HEK293 (cell line): ENCODE measurements around the gene PACS1.

Experiments used
- CTCF ChIA-PET: fragments of 350-600 bp; formaldehyde crosslinking; extraction: SDS; loops from one replicate; lab custom pipeline; 2021; ENCODE audit warnings: antibody characterized with exemption; lab: Yijun Ruan, JAX
- POLR2A ChIA-PET: fragments of 300-600 bp; formaldehyde crosslinking; extraction: SDS; loops from one replicate; lab custom pipeline; 2020; ENCODE audit warnings: antibody characterized with exemption, inconsistent platforms; lab: Yijun Ruan, JAX
- H3K27ac ChIP-seq: fragments of 200-500 bp; sonication (Bioruptor generic); 2 replicates; pipeline ENCODE4 v1.5.1; 2014; ENCODE audit warnings: low read depth, low read length, control low read depth, inconsistent platforms; ENCODE audit errors: extremely low read depth
- H3K36me3 ChIP-seq, 2 experiments: fragments of 200-500 bp in 1 of 2; sonication (Bioruptor generic) in 1 of 2; 1 replicate in 1 of 2; 2 replicates in 1 of 2; pipeline ENCODE4 v1.5.1; 2014 to 2017; ENCODE audit warnings: inconsistent platforms in 2 of 2, low read length in 2 of 2; ENCODE audit not compliant: control insufficient read depth in 2 of 2, insufficient read depth in 1 of 2
- H3K4me1 ChIP-seq: fragments of 200-500 bp; sonication (Bioruptor generic); 2 replicates; pipeline ENCODE4 v1.5.1; 2014; ENCODE audit warnings: mild to moderate bottlenecking, low read length, inconsistent platforms; ENCODE audit not compliant: control insufficient read depth, insufficient read depth
- H3K4me3 ChIP-seq: 2 replicates; pipeline ENCODE4 v1.5.1; 2011; ENCODE audit warnings: low read depth, mild to moderate bottlenecking, control low read depth, low read length, moderate library complexity
- H3K9me3 ChIP-seq: fragments of 200-500 bp; sonication (Bioruptor generic); 2 replicates; pipeline ENCODE4 v1.5.1; 2014; ENCODE audit warnings: low read depth, low read length, inconsistent platforms; ENCODE audit not compliant: control insufficient read depth, insufficient read depth
- GLIS1 ChIP-seq: fragments of 450-650 bp; formaldehyde crosslinking; IDR thresholded peaks from 2 replicates; pipeline ENCODE4 v1.5.1; 2016; ENCODE audit warnings: missing biosample characterization, missing genetic modification characterization
- HIC1 ChIP-seq: fragments of 450-650 bp; formaldehyde crosslinking; IDR thresholded peaks from 2 replicates; pipeline ENCODE4 v1.5.1; 2016; ENCODE audit warnings: missing biosample characterization, missing genetic modification characterization
- INSM2 ChIP-seq: fragments of 450-650 bp; formaldehyde crosslinking; IDR thresholded peaks from 2 replicates; pipeline ENCODE4 v1.5.1; 2016; ENCODE audit warnings: missing biosample characterization, missing genetic modification characterization
- KLF16 ChIP-seq: fragments of 450-650 bp; formaldehyde crosslinking; IDR thresholded peaks from 2 replicates; pipeline ENCODE4 v1.5.1; 2017; ENCODE audit warnings: missing biosample characterization, missing genetic modification characterization
- MYNN ChIP-seq: fragments of 450-650 bp; formaldehyde crosslinking; IDR thresholded peaks from 2 replicates; pipeline ENCODE4 v1.5.1; 2016; ENCODE audit warnings: missing biosample characterization, missing genetic modification characterization, borderline replicate concordance
- PRDM6 ChIP-seq: fragments of 450-650 bp; formaldehyde crosslinking; IDR thresholded peaks from 2 replicates; pipeline ENCODE4 v1.5.1; 2017; ENCODE audit warnings: missing biosample characterization, missing genetic modification characterization
- RBAK ChIP-seq: fragments of 450-650 bp; formaldehyde crosslinking; IDR thresholded peaks from 2 replicates; pipeline ENCODE4 v1.5.1; 2016; ENCODE audit warnings: missing biosample characterization, missing genetic modification characterization
- SCRT2 ChIP-seq: fragments of 450-650 bp; formaldehyde crosslinking; IDR thresholded peaks from 2 replicates; pipeline ENCODE4 v1.5.1; 2016; ENCODE audit warnings: missing biosample characterization, missing genetic modification characterization
- SETDB1 ChIP-seq: IDR thresholded peaks from one replicate; pipeline ENCODE4 v1.6.1; 2017; ENCODE audit warnings: mild to moderate bottlenecking, low read length, moderate library complexity, mixed read lengths; ENCODE audit not compliant: insufficient read length
- WT1 ChIP-seq: fragments of 450-650 bp; formaldehyde crosslinking; IDR thresholded peaks from 2 replicates; pipeline ENCODE4 v1.5.1; 2016; ENCODE audit warnings: missing biosample characterization, missing genetic modification characterization
- ZBTB20 ChIP-seq: fragments of 450-650 bp; formaldehyde crosslinking; IDR thresholded peaks from 2 replicates; pipeline ENCODE4 v1.5.1; 2016; ENCODE audit warnings: missing biosample characterization, missing genetic modification characterization
- ZBTB6 ChIP-seq: fragments of 450-650 bp; formaldehyde crosslinking; IDR thresholded peaks from 2 replicates; pipeline ENCODE4 v1.5.1; 2017; ENCODE audit warnings: missing biosample characterization, missing genetic modification characterization
- ZBTB8A ChIP-seq: fragments of 450-650 bp; formaldehyde crosslinking; IDR thresholded peaks from 2 replicates; pipeline ENCODE4 v1.5.1; 2016; ENCODE audit warnings: missing biosample characterization, missing genetic modification characterization
- ZNF311 ChIP-seq: fragments of 450-650 bp; formaldehyde crosslinking; IDR thresholded peaks from 2 replicates; pipeline ENCODE4 v1.5.1; 2017; ENCODE audit warnings: missing biosample characterization, missing genetic modification characterization, borderline replicate concordance
- ZNF366 ChIP-seq: fragments of 450-650 bp; formaldehyde crosslinking; conservative IDR thresholded peaks from 2 replicates; pipeline ENCODE4 v1.5.1; 2016; ENCODE audit warnings: missing biosample characterization, missing genetic modification characterization
- ZNF514 ChIP-seq: fragments of 450-650 bp; formaldehyde crosslinking; IDR thresholded peaks from 2 replicates; pipeline ENCODE4 v1.5.1; 2016; ENCODE audit warnings: missing biosample characterization, missing genetic modification characterization
- ZNF585B ChIP-seq: fragments of 450-650 bp; formaldehyde crosslinking; IDR thresholded peaks from 2 replicates; pipeline ENCODE4 v1.5.1; 2016; ENCODE audit warnings: missing biosample characterization, missing genetic modification characterization
- ZNF692 ChIP-seq: fragments of 450-650 bp; formaldehyde crosslinking; IDR thresholded peaks from 2 replicates; pipeline ENCODE4 v1.5.1; 2016; ENCODE audit warnings: missing biosample characterization, missing genetic modification characterization
- ZNF747 ChIP-seq: fragments of 450-650 bp; formaldehyde crosslinking; IDR thresholded peaks from 2 replicates; pipeline ENCODE4 v1.5.1; 2016; ENCODE audit warnings: missing biosample characterization, missing genetic modification characterization

Gene PACS1

GRCh38 chr11:66036334-66036710 lies 33.8 kb upstream of the PACS1 start:
- no peaks in the 10 kb centered on the region for H3K9me3 ChIP-seq
- no peak for TF ChIP-seq SCRT2
- TF ChIP-seq KLF16 (tag by site-specific recombination): no peak
- no peak for TF ChIP-seq PRDM6 (tag by site-specific recombination)
- H3K4me3 ChIP-seq: no peak overlapping the region
- CTCF ChIA-PET: interaction anchor here (0.6 to 4.7 kb wide), 6 partner anchors 8 to 152 kb away, joined by 3 to 37 read pairs (median 4); no protein-coding TSS in a partner anchor
- H3K4me1 ChIP-seq: no peaks in the 10 kb centered on the region
- POLR2A ChIA-PET: interaction anchor here (0.7 kb wide), 1 partner anchor 123 kb away, joined by 5 read pairs; no protein-coding TSS in a partner anchor
- no peaks in the 10 kb centered on the region for H3K36me3 ChIP-seq
- H3K27ac ChIP-seq: no peak overlapping the region

GRCh38 chr11:66037327-66037726 lies 32.7 kb upstream of the PACS1 start:
- Histone ChIP-seq H3K36me3 (no peaks in the 10 kb centered on the region), H3K4me3 (no peak overlapping the region), H3K27ac (no peak overlapping the region), H3K4me1 (no peaks in the 10 kb centered on the region), H3K9me3 (no peaks in the 10 kb centered on the region)
- CTCF ChIA-PET: interaction anchor here (0.6 to 4.7 kb wide), 7 partner anchors 8 to 392 kb away, joined by 3 to 37 read pairs (median 3); no protein-coding TSS in a partner anchor
- no peak for TF ChIP-seq ZNF747 (tag by site-specific recombination)
- no peak for TF ChIP-seq ZNF514 (tag by site-specific recombination)
- POLR2A ChIA-PET: no interaction called here

GRCh38 chr11:66039765-66040164 lies 30.3 kb upstream of the PACS1 start:
- H3K9me3 ChIP-seq: no peaks in the 10 kb centered on the region
- H3K27ac ChIP-seq: no peak overlapping the region
- H3K36me3 ChIP-seq: no peaks in the 10 kb centered on the region
- H3K4me1 ChIP-seq: no peaks in the 10 kb centered on the region
- no peak overlapping the region for H3K4me3 ChIP-seq
- no peak for TF ChIP-seq ZBTB8A
- TF ChIP-seq GLIS1: peak; percentile 52
- TF ChIP-seq ZNF692 (tag by site-specific recombination): 0 out of 2 replicates have a peak, but pooled peaks have one; percentile 20
- ChIA-PET POLR2A (no interaction called here), CTCF (interaction anchor here (0.5 to 1.0 kb wide), 2 partner anchors 17 to 118 kb away, joined by 3 to 6 read pairs; no protein-coding TSS in a partner anchor)

- Histone ChIP-seq H3K4me3 (no peak overlapping the region), H3K36me3 (no peaks in the 10 kb centered on the region), H3K9me3 (no peaks in the 10 kb centered on the region), H3K27ac (no peak overlapping the region), H3K4me1 (no peaks in the 10 kb centered on the region)
- CTCF ChIA-PET: interaction anchor here (0.6 to 1.0 kb wide), 4 partner anchors 13 to 245 kb away, joined by 3 to 4 read pairs (median 3); no protein-coding TSS in a partner anchor
- POLR2A ChIA-PET: no interaction called here
- TF ChIP-seq MYNN (tag by site-specific recombination) (no peak), HIC1 (tag by site-specific recombination) (no peak), SETDB1 (no peak), ZNF366 (tag by site-specific recombination) (no peak), WT1 (tag by site-specific recombination) (no peak), ZNF311 (tag by site-specific recombination) (no peak), ZBTB20 (tag by site-specific recombination) (no peak), RBAK (tag by site-specific recombination) (no peak), INSM2 (tag by site-specific recombination) (no peak), ZBTB6 (tag by site-specific recombination) (no peak), ZNF585B (tag by site-specific recombination) (no peak)
These were observed 27.7 kb upstream of the PACS1 start for GRCh38 chr11:66042227-66042995.
